Breast epithelium (tissue), 3 donors: ENCODE data around the gene FDX1.

Source experiments
- CTCF ChIP-seq, 3 donors: fragments of 450-650 bp; IDR thresholded peaks; one replicate each; pipeline ENCODE4 v1.5.1; 2016 to 2017; ENCODE audit warnings: antibody characterized with exemption in 3 of 3, mild to moderate bottlenecking in 3 of 3, moderate library complexity in 3 of 3
- POLR2A ChIP-seq: fragments of 450-650 bp; IDR thresholded peaks from one replicate; pipeline ENCODE4 v1.6.1; 2016; ENCODE audit warnings: antibody characterized with exemption, mild to moderate bottlenecking, moderate library complexity

DNA sequence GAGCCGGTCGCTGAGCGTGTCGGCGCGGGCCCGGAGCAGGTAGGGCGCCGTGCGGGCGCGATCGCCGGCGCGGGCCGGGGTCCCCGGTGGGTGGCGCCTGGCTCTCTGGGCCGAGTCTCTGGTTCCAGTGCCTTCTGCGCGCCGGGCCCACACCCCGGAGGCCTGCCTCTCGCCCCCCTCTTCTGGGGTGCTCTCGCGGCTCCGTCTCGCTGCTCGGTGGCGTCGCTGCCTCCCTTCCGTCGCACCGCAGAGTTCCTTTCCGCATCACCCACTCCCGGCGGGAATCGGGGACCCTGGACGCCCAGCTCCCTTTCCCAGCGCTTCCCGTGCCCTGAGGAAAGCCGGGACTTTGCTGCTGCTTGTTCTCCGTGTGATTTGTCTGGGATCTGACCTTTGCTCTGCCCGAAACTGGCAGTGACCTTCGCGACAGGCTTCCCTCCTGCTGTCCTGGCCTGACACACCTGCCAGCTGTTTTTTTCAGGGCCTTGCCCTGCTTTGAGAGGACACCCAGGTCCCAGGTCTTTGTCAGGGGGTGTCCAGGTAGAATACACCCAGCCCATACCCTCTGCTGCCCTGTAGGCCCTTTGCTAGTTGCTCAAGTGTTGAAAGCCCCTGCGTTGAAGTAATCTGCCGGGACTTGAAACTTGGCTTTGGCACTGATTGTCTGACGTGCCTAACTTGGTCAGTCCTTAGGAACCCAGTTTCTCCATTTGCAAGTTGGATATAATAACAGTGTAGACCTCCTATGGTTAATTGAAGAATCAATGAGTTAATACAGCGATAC lies 711 bp downstream of the FDX1 start:
- TF ChIP-seq CTCF (IDR thresholded peaks at IDR 0.05) (no peak), POLR2A (no peak)
